Hippocampal formation (tissue), 2 donors: ENCODE data around the gene SDHA.
"Not testable (repeated sequence)": the region's sequence is repeated elsewhere in the genome, so short reads cannot be mapped to it uniquely, and the experiment has no call there.

Experiments used
- DNase-seq, 2 donors: peaks; one replicate each; lab custom pipeline; 2025; lab: John Stamatoyannopoulos, UW

The SDHA gene

DNA sequence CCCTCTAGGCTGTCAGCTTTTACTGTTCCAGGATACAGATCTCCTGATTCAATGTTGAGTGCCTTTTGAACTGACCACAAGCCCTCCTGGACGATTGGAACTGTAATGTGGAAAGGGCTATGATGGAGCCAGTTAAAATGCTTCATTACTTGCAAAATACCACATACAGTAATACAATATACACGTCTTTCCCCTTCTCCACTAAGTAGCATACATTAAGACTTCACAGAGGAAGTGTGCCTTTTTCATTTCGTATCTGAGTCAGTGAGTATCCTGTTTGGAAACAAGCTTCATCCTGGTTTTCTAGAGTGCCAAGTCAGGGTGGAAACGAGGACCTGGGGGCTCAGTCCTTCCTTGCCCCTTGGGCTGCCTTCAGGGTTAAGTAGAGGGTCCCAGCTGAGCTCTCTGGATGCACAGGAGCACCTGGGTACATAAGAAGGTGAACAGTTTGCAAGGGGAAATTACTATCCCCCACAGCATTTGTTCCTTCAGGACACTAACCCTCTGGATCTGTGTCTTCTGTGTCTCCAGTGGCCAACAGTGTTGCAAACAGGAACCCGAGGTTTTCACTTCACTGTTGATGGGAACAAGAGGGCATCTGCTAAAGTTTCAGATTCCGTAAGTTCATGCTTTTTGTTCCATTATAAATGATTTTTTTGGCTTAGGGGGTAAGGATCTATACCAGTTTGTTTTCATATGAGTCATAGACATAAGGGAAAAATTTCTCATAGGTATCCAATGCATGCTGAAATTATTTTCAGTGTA, 5.0 kb downstream of the SDHA start:
- DNase-seq, result not testable (repeated sequence)

DNA sequence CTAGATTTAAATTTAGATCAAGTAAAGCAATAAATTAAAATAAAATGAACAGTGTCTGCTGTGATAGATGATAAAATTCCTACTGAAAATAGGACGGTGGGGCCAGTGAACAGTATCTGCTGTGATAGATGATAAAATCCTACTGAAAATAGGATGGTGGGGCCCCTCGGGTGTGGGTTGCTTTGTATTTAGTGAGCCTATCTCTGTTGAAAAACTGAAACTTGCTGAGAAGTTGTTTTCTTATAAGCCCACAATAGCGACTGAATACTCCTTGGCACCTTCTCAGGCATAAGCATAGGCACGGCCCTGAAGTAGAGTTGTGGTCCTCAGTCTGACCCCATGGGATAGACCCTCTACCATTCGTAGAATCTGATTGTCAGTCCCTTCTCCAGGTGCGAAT, 5.7 kb downstream of the SDHA start:
- no peak for DNase-seq

DNA sequence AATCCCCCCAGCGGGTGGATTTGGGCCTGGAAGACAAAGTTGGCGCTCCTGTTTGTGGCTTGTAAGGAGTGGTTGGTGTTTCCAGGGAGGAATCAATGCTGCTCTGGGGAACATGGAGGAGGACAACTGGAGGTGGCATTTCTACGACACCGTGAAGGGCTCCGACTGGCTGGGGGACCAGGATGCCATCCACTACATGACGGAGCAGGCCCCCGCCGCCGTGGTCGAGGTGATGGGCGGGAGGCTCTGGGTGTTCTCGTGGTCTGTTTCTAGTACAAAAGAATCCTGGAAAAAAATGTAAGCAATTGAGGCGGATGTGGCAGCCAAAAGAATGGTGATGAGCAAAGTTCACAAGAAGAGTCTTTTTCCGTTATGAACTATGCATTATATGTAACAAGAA, 7.2 kb downstream of the SDHA start:
- DNase-seq, result no peak

DNA sequence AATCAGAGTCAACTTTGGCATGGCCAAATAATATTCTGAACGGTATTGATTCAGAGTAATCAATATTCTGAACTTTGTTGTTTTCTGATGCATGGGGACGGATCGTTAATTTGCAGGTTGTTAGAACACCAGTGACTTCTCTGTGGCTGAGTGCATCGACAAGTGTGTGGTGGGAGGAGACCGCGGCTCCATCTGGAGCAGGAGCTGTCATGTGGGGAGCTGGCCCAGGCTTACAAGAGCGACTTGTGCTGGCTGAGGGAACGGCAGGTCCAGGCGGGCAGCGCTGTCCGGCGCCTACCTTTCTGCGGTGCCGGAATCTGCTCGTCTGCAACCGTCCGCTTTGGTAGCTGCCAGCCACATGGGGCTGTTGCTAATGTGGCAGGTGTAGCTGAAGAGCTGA, 9.3 kb downstream of the SDHA start:
- DNase-seq, result peak in 1 of 2 donors; percentile 12

DNA sequence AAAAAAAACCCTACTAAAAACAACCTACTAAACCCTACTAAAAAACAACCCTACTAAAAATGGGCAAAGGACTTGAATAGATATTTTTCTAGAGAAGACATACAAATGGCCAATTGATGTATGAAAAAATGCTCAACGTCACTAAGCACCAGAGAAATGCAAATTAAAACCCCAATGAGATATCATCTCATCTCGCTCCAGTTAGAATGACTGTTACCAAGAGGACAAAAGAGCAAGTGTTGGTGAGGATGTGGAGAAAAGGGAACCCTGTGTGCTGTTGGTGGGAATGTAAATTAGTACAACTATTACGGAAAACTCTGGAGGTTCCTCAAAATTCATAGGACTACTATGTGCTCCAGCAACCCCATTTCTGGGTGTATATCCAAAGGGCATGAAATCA, 10.8 kb downstream of the SDHA start:
- DNase-seq, result peak in 1 of 2 donors; percentile 6

DNA sequence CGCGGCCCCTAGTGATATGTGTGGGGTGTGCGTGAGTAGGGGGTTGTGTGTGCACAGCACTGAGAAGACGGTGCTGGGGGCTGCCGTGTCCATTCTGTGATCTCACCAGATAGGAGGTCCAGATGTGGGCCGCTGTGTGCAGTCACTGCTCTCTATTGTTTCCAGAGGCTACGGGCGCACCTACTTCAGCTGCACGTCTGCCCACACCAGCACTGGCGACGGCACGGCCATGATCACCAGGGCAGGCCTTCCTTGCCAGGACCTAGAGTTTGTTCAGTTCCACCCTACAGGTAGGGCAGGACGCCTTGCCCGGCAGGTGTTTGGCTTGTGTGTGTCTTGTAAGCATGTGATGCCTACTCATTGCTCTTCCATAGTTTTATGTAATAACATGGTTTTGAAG, 12.6 kb downstream of the SDHA start:
- DNase-seq, result no peak

DNA sequence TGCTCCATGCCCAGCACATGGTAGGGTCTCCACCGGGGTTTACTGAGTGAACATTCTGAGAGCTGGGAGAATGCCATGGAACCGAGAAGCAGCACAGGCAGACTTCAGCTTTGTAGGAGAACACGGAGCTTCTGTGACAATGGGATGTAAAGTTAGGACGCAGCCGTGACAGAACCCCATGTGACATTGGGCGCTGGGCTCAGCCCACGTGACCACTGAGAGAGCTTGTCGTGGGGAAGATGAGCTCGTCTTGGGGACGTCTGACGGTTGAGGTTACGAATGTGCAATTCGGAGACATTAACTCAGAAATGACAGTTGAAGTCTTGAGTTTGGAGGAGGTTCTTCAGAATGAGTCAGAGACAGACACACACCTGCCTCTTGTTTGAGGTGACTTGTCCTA, 13.5 kb downstream of the SDHA start:
- peak in 1 of 2 donors; percentile 6 for DNase-seq

DNA sequence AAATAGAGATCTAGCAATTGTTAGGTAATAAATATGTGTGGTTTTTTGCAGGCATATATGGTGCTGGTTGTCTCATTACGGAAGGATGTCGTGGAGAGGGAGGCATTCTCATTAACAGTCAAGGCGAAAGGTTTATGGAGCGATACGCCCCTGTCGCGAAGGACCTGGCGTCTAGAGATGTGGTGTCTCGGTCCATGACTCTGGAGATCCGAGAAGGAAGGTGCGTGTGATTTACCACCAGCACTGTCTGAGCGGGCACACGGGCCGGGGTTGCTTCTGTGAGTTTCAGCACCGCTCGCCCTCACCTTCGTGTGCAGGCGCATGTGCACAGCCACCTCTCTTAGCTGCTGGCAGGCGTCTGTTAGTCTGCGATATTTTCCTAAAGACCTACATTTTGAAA, 15.3 kb downstream of the SDHA start:
- DNase-seq, result not testable (repeated sequence)

DNA sequence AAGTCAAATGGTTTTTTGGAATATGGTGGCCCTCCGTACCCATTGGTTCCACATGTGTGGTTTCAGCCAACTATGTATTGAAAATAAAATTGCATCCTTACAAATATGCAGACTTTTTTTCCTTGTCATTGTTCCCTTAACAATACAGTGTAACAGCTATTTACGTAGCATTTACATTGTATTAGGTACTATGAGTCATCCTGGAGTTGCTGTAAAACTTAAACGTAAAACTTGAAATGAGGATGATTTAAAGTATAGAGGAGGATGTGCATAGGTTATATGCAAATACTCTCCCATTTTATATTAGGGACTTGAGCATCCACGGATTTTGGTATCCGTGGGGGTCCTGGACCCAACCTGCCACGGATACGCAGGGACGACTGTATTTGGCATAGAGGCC, 16.3 kb downstream of the SDHA start:
- no peak for DNase-seq

DNA sequence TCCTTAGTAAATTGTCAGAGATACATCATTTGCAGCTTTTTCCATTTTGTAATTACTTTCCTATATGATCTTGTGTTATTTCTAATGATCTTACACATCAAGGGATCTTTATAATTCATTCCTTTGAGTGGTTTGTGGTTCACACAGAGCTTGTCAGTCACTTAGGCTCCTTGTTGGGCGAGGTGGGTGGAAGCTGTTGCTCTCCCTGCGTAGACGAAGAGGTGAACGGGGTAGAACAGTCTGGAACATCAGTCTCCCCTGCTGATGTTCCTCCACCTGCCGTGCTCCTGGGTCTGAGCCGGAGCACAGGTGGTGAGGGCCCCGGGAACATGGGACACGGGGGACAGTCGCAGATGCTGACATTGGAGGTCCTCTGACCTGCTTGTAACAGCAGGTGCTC, 17.4 kb downstream of the SDHA start:
- DNase-seq, result not testable (repeated sequence)

DNA sequence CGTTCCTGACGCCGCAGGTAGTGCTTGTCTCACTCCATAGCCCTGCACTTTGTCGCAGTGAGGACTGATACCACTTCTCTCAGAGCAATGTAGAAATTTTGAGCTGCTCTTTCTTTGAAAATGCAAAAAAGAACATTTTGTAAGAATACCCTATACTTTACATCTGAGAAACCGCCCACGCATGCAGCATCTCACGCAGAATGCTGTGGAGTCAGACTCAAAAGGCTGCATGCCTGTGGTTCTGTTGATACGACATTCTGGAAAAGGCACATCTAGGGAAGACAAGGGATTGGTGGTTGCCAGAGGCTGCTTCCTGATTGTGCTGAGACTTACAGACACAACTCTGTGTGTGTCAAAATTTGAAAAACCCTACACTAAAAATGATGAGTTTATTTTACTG, 19.8 kb downstream of the SDHA start:
- not testable (repeated sequence) for DNase-seq

DNA sequence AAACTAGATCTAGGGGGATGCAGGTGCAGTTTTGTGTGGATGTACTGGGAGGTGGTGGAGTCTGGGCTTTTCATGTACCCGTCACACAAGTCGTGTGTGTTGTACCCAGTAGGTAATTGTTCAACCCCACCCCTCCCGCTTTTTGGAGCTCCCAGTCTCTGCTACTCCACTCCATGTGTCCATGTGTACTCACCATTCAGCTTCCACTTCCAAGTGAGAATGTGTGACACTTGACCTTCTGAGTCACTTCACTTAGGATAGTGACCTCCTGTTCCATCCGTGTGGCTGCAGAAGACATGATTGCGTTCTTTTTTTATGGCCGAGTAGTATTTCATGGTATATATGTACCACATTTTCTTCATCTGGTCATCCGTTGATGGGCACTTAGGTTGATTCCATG, 22.4 kb downstream of the SDHA start:
- not testable (repeated sequence) for DNase-seq

DNA sequence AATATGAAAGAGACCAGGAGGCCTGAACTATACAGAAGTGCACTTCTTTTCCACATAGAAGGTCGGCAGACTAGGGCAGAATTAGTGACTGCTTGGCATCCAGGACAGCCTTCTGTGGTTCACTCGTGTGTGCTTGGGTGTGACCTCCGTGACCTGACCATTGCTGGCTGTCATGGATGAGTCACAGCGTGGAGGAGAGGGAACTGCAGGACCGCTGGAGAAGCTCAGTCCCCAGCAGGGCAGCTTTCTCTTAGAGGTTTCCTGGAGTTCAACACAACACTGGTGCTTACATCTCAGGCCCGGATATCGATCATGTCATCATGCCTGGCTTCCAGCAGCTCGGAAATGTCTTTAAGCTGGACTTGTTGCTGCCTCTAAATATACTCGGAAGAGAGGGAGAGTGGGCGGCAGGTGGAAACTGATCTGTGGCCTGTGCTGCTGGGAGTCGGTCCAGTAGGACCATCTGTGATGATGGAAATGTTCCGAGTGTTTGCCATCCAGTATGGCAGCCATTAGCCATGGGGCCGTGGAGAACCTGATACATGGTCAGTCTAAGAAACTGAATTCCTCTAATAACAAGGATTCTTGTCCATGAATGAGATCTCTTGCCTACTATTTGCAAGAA, 23.0 kb downstream of the SDHA start:
- DNase-seq, result not testable (repeated sequence)

DNA sequence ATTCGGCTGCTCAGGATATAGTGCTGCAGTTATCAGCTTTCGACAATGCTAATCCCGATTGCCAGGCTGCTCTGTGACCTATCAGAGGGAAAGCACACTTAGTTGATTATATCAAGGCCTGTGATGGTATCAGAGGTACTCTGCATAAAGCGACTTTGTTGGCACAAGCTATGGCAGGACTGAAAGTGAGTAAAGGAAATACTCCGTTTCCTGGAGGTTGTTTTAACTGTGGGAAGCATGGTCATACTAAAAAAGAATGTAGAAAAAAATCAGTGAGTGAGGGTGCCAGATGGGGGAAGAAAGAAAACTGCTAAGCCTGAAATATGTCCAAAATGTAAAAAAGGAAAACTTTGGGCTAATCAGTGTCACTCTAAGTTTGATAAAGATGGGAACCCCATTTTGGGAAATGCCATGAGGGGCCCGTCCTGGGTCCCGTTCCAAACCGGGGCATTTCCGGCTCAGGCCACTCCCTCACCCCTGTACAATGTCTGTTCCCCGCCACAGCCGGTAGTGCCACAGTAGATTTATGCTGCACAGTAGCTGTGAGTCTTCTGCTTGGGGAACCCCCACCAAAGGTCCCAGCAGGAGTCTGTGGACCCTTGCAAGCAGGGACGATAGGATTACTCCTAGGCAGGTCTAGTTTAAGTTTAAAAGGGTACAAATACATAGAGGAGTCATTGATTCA, 25.7 kb downstream of the SDHA start:
- not testable (repeated sequence) for DNase-seq

DNA sequence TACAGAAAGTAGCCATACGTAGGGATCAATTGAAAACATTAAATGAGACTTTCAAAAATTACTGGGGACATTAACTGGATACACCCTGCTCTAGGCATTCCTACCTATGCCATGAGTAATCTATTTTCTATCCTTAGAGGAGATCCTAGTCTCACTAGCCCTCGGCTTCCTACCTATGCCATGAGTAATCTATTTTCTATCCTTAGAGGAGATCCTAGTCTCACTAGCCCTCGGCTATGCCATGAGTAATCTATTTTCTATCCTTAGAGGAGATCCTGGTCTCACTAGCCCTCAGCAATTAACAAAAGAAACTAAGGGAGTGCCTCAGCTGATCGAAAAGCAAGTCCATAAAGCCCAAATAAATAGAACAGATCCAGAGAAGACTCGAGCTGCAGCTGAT, 27.6 kb downstream of the SDHA start:
- DNase-seq, result not testable (repeated sequence)

DNA sequence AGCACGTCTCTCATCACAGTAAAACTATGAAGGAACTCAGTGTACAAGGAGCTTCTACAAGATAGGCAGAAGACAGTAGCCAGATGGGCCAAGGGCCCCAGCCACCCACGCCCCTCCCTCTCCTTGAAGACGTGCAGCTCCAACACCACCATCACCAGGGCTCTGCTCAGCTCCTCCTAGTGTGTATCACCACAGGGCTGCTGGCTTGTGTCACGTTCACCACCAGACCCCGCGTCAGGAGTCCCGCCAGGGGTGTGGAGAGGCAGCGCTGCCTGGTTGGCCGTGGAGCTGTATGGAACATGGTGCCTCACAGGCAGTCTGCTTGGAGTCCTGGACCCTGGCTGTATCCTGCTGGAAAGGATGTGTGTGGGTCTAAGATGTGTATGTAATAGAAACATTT, 32.3 kb downstream of the SDHA start:
- not testable (repeated sequence) for DNase-seq

DNA sequence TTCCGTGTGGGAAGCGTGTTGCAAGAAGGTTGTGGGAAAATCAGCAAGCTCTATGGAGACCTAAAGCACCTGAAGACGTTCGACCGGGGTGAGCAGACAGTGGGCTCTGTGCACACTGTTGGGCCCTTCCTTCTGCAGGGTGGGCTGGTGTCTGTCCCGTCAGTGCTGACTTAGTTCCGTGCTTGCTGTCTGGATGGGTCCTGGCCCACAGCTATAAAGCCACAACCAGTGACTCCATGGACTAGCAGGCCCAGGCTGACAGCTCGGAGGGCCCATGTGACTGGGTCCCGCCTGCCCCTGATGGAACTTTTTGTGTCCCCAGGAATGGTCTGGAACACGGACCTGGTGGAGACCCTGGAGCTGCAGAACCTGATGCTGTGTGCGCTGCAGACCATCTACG, 32.9 kb downstream of the SDHA start:
- not testable (repeated sequence) for DNase-seq

DNA sequence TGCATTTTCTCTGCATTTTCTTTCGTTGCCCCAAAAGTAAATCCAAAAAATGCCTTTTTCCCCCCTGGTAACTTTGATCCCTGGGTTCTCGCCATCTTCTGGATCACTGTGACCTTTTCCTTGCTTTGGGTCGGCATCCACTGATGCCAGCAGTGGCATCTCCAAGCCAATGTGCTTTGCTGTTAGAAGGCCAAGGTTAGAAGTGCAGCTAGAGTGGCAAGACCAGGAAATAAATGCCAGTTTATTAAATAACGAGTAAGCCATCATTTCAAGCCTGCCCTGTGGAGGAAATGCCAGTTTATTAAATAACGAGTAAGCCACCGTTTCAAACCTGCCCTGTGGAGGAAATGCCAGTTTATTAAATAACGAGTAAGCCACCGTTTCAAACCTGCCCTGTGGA, 33.4 kb downstream of the SDHA start:
- not testable (repeated sequence) for DNase-seq

DNA sequence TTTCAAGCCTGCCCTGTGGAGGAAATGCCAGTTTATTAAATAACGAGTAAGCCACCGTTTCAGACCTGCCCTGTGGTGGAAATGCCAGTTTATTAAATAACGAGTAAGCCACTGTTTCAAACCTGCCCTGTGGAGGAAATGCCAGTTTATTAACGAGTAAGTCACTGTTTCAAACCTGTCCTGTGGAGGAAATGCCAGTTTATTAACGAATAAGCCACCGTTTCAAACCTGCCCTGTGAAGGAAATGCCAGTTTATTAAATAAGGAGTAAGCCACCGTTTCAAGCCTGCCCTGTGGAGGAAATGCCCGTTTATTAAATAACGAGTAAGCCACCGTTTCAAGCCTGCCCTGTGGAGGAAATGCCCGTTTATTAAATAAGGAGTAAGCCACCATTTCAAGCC, 33.9 kb downstream of the SDHA start:
- DNase-seq, result not testable (repeated sequence)

DNA sequence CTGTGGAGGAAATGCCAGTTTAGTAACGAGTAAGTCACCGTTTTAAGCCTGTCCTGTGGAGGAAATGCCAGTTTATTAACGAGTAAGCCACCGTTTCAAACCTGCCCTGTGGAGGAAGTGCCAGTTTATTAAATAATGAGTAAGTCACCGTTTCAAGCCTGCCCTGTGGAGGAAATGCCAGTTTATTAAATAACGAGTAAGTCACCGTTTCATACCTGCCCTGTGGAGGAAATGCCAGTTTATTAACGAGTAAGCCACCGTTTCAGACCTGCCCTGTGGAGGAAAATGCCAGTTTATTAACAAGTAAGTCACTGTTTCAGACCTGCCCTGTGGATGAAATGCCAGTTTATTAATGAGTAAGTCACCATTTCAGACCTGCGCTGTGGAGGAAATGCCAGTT, 34.4 kb downstream of the SDHA start:
- no peak for DNase-seq

DNA sequence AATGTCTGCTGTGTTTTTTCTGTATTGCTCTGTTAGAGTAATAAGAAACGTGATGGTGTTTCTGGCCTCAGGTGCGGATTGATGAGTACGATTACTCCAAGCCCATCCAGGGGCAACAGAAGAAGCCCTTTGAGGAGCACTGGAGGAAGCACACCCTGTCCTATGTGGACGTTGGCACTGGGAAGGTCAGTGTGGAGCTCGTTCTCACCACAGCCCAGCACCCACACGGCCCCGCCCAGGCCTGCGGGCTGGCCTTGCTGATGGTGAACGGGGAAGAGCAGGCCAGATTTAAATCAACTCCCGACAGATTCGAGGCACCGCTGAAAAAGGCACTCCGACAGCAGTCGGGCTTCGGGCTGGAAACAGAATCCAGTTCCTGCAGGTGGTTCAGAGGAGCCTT, 36.2 kb downstream of the SDHA start:
- DNase-seq, result not testable (repeated sequence)

DNA sequence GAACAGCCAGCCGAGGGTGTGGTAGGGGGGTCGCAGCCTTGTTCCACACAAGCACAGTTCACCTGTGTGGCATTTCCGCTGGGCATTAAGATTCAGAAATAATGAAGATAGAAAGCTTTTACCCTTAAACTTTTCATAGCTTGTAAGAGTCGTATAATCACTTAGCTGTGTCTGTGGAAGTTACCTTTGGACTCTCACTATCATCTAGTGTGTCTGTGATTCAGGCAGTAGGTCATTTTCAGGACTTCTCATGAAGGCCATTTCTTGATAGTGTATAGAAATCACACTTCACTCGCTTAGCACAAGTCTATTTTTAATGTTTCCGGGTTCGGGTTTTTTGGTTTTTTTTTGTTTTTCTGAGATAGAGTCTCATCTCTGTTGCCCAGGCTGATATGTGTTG, 37.0 kb downstream of the SDHA start:
- not testable (repeated sequence) for DNase-seq

DNA sequence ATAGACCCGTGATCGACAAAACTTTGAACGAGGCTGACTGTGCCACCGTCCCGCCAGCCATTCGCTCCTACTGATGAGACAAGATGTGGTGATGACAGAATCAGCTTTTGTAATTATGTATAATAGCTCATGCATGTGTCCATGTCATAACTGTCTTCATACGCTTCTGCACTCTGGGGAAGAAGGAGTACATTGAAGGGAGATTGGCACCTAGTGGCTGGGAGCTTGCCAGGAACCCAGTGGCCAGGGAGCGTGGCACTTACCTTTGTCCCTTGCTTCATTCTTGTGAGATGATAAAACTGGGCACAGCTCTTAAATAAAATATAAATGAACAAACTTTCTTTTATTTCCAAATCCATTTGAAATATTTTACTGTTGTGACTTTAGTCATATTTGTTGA, 38.2 kb downstream of the SDHA start:
- not testable (repeated sequence) for DNase-seq
